Loucy (cell line): ENCODE measurements around the gene CDK15.

Experiments
- H2AFZ ChIP-seq: fragments of 200-600 bp; sonication (generic); 2 replicates; pipeline ENCODE4 v1.6.0; 2016; ENCODE audit warnings: antibody characterized with exemption, mild to moderate bottlenecking, low read length, moderate library complexity
- H3F3A ChIP-seq: fragments of 200-600 bp; 2 replicates; pipeline ENCODE4 v1.6.0; 2016; ENCODE audit warnings: antibody characterized with exemption, low read depth, mild to moderate bottlenecking
- H3K27me3 ChIP-seq: fragments of 200-600 bp; sonication (generic); 2 replicates; pipeline ENCODE4 v1.6.1; 2014; ENCODE audit warnings: low read length, mild to moderate bottlenecking; ENCODE audit not compliant: insufficient read depth, poor library complexity, severe bottlenecking
- H3K36me3 ChIP-seq: fragments of 200-600 bp; sonication (generic); 2 replicates; pipeline ENCODE4 v1.6.1; 2016; ENCODE audit warnings: low read length; ENCODE audit not compliant: insufficient read depth
- H3K4me1 ChIP-seq: fragments of 200-600 bp; sonication (generic); 2 replicates; pipeline ENCODE4 v1.5.1; 2014; ENCODE audit warnings: low read length, mild to moderate bottlenecking; ENCODE audit not compliant: insufficient read depth, poor library complexity, severe bottlenecking
- H3K4me2 ChIP-seq: fragments of 200-600 bp; sonication (generic); 2 replicates; pipeline ENCODE4 v1.6.0; 2014; ENCODE audit warnings: antibody characterized with exemption, low read length, low read depth, mild to moderate bottlenecking; ENCODE audit not compliant: poor library complexity, severe bottlenecking
- H3K4me3 ChIP-seq: fragments of 200-600 bp; sonication (generic); 2 replicates; pipeline ENCODE4 v1.5.1; 2014; ENCODE audit warnings: low read length, mild to moderate bottlenecking, mixed read lengths; ENCODE audit not compliant: poor library complexity, severe bottlenecking
- H3K79me2 ChIP-seq: fragments of 200-600 bp; sonication (generic); 2 replicates; pipeline ENCODE4 v1.6.1; 2014; ENCODE audit warnings: low read length; ENCODE audit not compliant: insufficient read depth
- H3K9ac ChIP-seq: fragments of 200-600 bp; sonication (generic); 2 replicates; pipeline ENCODE4 v1.6.0; 2014; ENCODE audit warnings: mild to moderate bottlenecking, low read depth, low read length, moderate library complexity; ENCODE audit not compliant: poor library complexity, severe bottlenecking
- H3K9me2 ChIP-seq: fragments of 200-600 bp; sonication (generic); replicated peaks from 2 replicates; pipeline ENCODE4 v1.6.1; 2016; ENCODE audit warnings: low read depth, low read length, mixed read lengths
- H3K9me3 ChIP-seq: fragments of 200-600 bp; sonication (generic); 2 replicates; pipeline ENCODE4 v1.6.1; 2014; ENCODE audit warnings: mild to moderate bottlenecking, antibody characterized with exemption, low read length, low read depth; ENCODE audit not compliant: insufficient read depth
- H4K20me1 ChIP-seq: fragments of 200-600 bp; sonication (generic); 2 replicates; pipeline ENCODE4 v1.6.0; 2014; ENCODE audit warnings: antibody characterized with exemption, low read length, mild to moderate bottlenecking; ENCODE audit not compliant: insufficient read depth, poor library complexity, severe bottlenecking
- CTCF ChIP-seq: fragments of 200-600 bp; sonication (generic); conservative IDR thresholded peaks from 2 replicates; pipeline ENCODE4 v1.5.1; 2014; ENCODE audit warnings: mild to moderate bottlenecking, antibody characterized with exemption, low read length
- EZH2phosphoT487 ChIP-seq: fragments of 200-600 bp; IDR thresholded peaks from 2 replicates; pipeline ENCODE4 v1.6.1; 2018; ENCODE audit warnings: antibody characterized with exemption, mild to moderate bottlenecking, moderate library complexity, borderline replicate concordance

The CDK15 gene

GRCh38 chr2:201901786-201902185, 95.4 kb downstream of the CDK15 start:
- no peaks in the 10 kb centered on the region for H3K27me3 ChIP-seq
- H2AFZ ChIP-seq: no peak overlapping the region
- no peaks in the 10 kb centered on the region for H3K79me2 ChIP-seq
- H3K9me3 ChIP-seq: no peaks in the 10 kb centered on the region
- TF ChIP-seq CTCF (no peak), EZH2phosphoT487 (no peak)
- H3K4me3 ChIP-seq: no peak overlapping the region
- no peak overlapping the region for H3K4me2 ChIP-seq
- H3F3A ChIP-seq: no peaks in the 10 kb centered on the region
- no peaks in the 10 kb centered on the region for H3K36me3 ChIP-seq
- H3K9me2 ChIP-seq: no peaks in the 10 kb centered on the region
- no peaks in the 10 kb centered on the region for H4K20me1 ChIP-seq
- no peak overlapping the region for H3K9ac ChIP-seq
- H3K4me1 ChIP-seq: no peaks in the 10 kb centered on the region

- H3K36me3 ChIP-seq: no peaks in the 10 kb centered on the region
- no peak overlapping the region for H2AFZ ChIP-seq
- H3K4me2 ChIP-seq: no peak overlapping the region
- H3K9me2 ChIP-seq: no peaks in the 10 kb centered on the region
- H3K4me3 ChIP-seq: no peak overlapping the region
- TF ChIP-seq EZH2phosphoT487 (no peak), CTCF (no peak)
- H3K79me2 ChIP-seq: no peaks in the 10 kb centered on the region
- no peaks in the 10 kb centered on the region for H4K20me1 ChIP-seq
- H3F3A ChIP-seq: no peaks in the 10 kb centered on the region
- peaks cover 2% of the 10 kb centered on the region for H3K4me1 ChIP-seq
- H3K9me3 ChIP-seq: no peaks in the 10 kb centered on the region
- no peaks in the 10 kb centered on the region for H3K27me3 ChIP-seq
- no peak overlapping the region for H3K9ac ChIP-seq
These were observed 98.4 kb downstream of the CDK15 start for GRCh38 chr2:201904538-201905420.

GRCh38 chr2:201906777-201907562, 100.6 kb downstream of the CDK15 start:
- Histone ChIP-seq H3K4me2 (no peak overlapping the region), H3K9me3 (no peaks in the 10 kb centered on the region), H3K4me1 (peaks cover 4% of the 10 kb centered on the region), H4K20me1 (no peaks in the 10 kb centered on the region), H3K27me3 (no peaks in the 10 kb centered on the region), H3K9ac (no peak overlapping the region), H3F3A (no peaks in the 10 kb centered on the region), H3K36me3 (no peaks in the 10 kb centered on the region), H3K79me2 (no peaks in the 10 kb centered on the region), H2AFZ (no peak overlapping the region), H3K4me3 (no peak overlapping the region), H3K9me2 (no peaks in the 10 kb centered on the region)
- no peak for TF ChIP-seq EZH2phosphoT487
- no peak for TF ChIP-seq CTCF
